HG03103 (cell line): ENCODE results near the gene EMID1.
"Not testable (repeated sequence)": the region's sequence is repeated elsewhere in the genome, so short reads cannot be mapped to it uniquely, and the experiment has no call there.

Experiments used
- ATAC-seq: cut with Tn5 transposase; IDR thresholded peaks from one replicate; pipeline ENCODE4 v1.9.1; 2021; ENCODE audit warnings: low read depth; ENCODE audit not compliant: unreplicated experiment

EMID1 gene

DNA sequence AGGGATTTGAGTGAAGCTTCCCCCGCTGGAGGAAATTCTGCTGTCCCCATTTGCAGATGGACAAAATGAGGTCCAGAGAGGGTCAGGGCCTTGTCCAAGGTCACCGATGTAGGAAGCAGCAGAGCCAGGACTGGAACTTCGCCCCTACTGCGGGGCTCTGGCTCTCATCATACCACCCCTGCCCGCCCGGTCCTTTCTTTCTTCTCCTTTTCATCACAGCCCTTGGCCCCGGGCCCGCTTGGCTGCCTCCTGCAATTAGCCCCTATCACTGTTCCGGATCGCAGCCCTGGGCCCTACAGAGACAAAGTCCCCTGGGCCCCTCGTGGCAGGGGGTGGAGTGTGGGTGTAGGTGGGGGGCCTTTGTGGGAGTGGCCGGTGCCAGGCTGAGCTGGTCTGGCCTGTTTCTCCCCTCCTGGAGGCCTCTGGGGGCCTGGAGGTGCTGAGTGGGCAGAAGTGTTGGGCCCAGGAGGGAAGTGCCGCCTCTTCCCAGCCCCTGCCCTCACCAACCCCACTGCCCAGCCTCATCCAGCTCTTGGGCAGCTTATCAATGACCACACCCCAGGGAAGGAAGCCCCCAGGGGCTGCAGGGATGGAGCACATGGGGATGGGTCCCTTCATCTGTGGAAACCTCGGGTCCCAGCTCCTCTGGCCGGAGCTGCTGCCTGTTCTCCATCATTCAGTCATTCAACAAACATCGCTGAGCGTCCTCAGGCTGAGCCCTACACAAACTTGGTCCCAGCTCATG, 3.4 kb downstream of the EMID1 start:
- ATAC-seq: no peak

DNA sequence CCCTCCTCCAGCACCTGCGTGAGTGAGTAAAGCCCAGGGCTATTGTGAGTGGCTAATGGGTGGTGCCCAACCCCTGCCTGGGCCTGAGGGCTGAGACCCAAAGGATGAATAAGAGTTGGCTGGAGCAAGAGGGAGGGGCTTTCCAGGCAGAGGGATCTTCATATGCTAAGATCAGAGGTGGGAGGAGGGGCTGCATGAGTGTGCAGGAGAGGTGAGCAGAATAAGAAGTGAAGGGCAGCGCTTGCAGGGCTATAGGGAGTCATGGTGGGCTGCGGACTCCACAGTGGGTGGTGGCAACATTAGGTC, 3.9 kb downstream of the EMID1 start:
- no peak for ATAC-seq

DNA sequence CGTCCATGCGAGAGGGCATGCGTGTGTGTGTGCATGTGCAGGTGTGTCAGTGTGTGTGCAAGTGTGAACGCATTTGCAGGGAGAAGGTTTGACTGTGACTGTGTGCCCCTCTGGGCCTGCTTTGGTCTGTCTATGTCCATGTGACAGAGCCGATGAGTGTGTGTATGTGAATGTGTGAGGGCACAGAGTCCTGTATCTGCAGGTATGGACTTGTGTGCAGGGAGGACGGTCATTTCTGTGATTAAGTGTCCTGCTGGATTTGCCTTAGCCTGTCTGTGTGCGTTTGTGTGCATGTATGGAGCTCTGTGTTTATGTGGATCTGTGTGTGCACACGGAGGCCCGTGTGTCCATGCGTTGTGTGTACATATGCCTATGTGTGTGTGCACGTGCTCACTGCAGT, 5.4 kb downstream of the EMID1 start:
- no peak for ATAC-seq

DNA sequence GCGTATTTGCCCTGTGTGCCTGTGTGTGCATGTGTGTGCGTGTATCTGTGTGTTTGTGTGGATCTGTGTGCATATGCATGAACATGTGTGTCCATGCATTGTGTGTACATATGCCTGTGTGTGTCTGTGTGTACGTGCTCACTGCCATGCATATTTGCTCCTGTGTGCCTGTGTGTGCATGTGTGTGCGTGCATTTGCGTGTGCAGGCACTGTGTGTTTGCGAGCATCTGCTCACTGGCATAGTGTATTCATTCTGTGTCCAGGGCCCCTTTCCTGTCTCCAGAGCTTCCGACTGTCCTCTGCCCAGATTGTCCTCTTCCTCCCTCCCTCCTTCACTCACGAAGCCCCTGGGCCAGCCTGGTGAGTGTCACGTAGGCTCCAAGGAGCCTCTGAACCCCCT, 5.8 kb downstream of the EMID1 start:
- no peak for ATAC-seq

DNA sequence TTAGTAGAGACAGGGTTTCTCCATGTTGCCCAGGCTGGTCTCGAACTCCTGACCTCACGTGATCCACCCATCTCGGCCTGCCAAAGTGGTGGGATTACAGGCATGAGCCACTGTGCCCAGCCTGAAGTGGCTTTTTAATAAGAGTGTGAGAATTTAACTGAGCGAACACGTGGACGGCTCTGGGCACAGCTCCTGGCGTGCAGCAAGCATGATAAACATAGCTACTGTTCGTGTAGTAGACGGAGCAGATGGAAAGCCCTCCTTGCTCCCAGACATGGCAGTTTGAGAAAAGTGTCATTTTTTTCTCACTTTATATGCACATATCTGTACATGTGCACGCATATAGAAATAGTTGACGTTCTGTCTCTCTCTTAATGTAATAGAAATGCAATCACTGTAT, 7.0 kb downstream of the EMID1 start:
- ATAC-seq: no peak

DNA sequence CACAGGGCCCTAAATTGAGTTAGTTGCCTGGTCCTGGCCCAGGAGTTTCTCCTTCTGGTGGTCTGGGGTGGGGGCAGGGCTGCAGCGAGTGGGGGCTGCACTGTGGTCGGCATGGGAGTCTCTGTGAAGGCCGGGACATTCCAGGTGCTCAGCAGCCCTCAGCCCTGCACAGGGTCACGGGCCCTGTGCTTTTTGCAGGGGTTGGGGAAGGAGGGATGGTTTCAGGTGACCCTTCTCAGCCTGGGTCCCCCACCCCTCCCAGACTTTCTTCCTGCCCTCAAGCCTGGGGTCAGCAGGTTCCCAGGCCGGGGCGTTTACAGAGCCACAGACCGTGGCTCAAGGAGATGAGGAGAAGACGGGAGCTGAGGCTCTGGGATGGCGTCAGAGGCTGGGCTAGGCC, 7.8 kb downstream of the EMID1 start:
- ATAC-seq: no peak

DNA sequence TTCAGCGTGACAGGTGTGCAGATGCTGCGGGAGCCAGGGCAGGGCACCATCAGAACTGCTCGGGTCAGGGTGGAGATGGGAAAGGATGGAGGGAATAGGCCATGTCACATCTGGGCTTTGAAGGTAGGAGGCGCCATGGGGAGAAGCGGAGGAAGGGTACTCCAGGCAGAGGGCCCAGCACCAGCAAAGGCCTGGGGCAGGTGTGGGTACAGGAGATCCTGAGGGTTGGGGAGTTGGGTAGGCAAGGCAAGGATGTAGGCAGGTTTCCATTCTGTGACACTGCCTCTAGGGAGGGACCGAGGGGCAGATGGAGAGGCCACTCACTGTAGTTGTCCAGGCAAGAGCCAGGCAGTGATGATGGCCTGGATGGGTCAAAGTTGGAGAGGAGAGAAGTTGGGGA, 8.5 kb downstream of the EMID1 start:
- ATAC-seq: no peak

DNA sequence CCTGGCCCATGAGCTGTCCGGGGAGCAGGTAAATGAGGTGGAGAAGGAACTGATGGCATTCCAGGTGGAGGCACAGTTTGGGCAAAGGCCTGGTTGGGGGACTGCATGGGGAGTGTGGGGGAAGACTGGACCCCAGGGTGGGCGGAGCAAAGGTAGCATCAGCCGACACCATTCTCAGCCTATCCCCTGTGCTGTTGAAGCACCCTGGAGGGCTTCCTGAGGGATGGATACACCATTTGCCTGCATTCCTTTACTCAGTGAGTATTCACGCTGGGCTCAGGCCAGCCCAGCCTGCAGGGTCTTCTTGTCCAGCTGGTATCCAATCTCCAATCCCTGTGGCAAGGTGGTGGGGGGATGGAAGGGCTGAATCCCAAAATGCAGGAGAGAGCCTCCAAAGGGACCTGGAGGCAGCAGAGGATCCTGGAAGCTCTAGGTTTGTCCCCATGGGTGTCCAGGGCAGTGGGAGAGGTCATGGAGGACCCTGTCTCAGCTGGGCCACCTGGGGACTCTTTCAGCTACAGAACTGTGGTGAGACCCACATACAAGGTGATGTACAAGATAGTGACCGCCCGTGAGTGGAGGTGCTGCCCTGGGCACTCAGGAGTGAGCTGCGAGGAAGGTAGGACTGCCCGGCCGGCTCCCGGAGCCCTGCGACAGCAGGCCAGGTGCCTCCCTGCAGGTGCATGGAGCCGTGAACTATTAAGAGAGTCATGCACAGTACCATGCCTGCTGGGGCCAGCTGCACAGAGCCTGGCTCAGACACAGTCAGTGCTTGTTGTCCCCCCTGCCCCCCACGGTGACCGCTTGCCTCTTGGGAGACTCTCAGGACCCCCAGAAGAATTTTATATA, 9.5 kb downstream of the EMID1 start:
- no peak for ATAC-seq

DNA sequence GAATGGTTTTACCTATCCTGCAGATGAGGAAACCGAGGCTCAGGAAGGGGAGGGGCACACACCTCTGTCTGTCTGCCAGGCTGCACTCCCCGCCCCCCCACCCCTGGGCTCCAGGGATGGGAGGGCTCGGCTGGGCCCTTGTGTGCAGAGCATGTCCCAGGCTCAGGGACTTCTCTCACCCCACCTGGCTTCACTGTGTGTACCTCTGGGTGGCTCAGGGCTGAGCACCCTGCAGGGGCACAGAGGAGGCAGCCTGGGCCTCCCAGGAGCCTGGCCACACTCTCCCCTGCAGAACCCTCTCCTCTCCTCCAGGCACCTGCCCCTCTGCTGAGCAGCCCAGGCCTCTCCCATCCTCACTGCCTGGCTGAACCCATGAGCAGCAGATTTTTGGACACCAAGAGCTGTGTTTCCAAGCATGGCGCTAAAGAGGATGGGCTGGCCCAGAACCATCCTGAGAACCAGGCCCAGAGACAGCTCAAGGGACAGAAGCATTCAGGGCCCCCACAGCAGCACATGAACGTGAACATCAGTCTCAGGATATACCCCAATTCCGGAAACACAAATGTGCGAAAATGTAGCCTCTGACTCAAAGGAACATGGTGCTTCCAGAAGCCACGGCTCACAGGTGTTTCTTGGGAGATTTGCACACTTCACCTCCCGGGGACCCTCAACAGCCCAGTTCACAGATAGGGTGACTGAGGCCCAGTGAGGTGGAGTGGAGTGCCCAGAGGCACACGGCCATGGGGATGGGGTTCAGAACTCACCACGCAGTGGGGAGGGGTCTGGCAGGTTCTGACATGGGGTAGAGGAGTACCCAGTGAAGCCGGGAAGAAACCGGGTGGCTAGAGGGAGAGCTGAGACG, 10.5 kb downstream of the EMID1 start:
- ATAC-seq: no peak

DNA sequence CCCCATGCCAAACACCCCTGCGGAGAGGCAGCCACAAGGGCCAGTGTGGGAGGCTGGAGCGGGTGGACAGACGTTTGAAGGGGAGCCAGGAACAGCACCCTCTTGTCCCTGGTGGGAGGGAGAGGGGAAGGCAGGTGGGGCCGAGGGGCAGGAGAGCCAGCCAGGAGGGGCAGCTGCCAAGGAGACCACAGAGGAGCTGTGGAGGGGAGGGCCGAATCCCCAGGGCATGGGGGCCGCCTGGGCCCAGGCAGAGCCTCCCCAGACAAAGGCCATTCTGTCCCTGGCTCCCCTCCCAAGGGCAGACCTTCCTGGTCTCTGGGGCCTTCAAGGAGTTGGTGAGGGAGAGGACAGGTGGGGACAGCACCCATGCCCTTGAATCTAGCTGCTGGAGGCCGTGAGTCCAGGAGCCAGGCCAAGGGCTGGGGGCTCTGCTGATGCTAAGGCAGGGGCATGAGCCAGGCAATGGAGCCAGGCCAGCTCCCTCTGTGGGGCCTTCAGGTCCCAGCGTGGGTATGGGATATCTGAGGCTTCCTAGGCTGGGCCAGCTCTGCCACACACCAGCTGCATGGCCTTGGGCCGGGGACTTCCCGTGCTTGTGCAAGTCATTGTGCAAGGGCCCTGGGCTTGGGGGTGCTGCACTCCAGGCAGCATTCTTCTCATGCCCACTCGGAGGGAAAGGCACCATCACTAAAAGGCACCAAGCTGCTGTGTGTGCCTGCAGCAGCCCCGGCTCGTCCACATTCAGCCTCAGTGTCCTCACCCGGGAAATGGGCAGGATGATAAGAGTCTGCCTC, 11.4 kb downstream of the EMID1 start:
- ATAC-seq: no peak

DNA sequence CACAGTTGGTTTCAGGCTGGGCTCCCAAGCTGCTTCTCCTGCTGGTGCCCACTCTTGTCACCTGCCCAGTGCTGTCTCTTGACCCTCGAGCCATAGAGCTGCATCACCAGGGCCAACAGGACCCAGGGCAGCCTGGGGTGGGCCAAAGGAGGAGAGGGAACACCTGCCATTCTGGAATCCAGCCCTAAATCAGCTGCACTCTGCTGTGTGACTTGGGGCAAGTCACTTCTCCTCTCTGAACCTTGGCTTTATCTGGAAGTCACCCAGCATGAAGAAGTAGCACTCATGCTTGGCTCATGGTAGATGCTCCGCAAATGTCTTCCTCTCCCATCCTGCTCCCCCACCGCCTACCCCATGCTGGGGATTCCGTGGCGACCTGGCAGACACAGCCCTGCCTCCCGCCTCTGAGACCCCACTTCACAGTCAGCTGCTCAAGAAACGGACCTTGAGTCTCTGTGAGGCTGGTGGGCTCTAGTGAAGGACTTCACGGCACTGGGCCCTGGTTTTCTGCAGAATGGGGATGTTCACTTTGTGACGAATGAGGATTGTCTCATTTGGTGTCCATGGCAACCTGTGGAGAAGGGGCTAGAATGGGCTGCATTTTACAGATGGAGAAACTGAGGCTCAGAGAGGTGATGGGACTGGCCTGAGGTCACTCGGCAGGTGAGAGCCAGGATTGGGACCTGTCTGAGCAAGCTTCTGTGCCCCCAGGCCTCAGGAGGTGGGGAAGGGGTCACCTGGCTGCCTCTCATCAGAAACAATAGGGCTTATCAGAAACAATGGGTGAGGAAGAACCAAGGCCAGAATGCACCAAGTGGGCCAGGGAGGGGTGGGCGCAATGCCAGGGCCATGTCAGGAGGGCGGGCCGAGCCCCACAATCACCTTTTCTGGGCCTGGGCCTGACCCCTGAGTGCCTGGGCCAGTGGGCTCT, 12.4 kb downstream of the EMID1 start:
- no peak for ATAC-seq

DNA sequence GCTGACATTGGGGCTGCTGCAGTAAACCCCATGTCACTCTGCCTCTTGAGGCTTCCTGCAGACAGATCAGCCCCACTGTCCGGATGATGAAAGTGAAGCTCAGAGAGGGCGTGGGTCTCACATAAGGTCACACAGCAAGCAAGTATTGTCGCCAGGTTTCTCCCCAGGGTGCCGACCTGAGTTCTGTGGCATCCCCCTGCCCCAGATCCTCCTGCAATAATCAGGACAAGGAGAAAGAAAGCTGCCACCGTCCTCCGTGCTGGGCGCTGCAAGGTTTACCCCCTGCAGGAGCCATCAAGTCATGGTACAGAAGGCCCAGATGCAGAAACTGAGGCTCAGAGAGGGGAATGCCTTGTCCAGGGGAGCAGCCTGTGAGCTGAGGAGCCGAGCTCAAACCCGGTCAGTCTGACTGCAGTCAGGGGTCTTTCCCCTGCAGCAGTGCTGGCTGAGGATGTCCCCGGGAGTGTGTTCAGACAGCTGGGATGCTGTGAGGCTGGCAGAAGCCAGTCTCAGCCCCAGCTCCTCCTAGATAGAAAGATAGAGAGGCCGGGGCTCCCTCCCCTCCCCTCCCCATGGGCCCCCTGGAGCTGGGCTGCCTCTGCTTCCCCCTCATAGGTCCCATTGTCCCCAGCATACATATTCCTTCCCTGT, 13.2 kb downstream of the EMID1 start:
- ATAC-seq: no peak

DNA sequence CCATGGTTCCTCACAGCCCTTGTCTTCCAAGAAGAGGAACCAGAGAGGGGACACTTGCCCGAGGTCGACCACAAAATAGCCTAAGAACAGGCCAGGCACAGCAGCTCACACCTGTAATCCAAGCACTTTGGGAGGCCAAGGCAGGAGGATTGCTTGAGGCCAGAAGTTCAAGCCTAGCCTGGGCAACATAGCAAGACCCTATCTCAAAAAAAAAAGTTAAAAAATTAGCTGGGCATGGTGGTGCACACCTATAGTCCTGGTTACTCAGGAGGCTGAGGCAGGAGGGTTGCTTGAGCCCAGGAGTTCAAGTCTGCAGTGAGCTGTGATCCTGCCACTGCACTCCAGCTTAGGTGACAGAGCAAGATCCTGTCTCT, 13.7 kb downstream of the EMID1 start:
- ATAC-seq: not testable (repeated sequence)

DNA sequence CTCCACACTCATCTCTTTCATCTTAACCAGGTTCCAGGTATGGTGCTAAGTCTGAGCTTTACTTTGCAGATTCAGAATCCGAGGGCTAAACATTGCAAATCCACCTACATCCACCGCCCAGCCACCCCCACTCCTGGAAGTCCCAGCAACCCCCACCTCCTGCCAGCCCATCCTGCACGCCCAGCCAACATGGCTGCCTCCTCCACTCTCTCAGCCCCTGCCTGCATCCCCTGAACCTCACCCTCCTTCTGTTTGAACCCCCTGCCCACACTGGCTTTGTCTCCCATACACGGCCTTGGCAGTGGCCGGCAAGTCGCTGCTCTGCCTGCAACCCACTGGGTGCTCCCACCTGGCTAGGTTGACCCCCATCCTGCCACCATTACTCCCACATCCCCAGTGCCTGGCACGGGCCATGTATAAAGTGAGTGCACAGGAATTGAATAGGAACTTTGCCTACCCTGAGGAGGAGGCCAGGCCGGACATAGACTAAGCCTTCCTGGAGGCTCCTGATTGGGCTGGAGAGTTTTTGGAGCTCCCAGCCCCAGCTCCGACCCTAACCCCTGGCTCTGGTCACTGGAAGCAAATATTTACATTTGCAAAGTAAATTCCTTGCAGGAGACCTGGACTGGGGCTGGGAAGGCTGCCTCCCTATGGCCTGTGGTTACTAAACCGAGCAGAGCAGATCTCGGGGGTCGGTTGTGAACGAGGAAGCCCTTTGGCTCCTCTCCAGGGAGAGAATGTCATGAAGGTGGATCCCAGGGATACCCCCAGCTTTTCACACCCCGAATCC, 14.4 kb downstream of the EMID1 start:
- no peak for ATAC-seq

DNA sequence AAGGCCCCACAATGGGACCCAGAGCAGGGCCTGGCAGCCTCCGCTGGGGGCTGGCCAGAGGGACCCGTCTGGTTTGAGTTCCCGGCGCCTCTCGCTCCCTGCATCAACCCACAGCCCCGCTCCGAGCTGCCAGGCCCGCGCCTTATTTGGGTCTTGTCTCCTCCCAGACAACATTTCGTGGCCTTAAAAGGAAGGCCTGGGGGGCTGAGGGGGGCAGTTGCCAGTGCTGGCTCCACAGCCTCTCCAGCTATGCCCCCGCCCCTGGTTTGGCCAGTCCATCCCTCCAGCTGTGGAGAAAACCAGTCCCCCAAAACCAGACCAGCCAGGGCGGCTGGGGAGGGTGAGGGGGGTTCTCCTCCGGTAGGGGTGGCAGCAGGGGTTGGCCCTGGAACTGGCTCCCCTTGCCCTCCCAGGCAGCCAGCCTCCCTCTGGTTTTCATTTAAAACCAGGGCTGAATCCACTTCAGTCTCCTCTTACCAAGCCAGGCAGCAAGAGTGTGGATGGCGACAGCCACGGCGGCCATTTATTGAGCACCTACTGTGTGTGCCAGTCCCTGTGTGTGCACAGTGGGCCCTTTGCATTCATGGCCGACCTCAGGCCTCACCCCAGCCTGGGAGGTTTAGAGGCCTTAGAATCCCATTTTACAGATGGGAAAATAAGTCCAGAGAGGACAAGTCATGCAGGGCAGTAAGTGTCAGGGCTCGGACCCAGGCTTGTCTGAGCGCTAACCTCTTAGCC, 18.6 kb downstream of the EMID1 start:
- no peak for ATAC-seq

DNA sequence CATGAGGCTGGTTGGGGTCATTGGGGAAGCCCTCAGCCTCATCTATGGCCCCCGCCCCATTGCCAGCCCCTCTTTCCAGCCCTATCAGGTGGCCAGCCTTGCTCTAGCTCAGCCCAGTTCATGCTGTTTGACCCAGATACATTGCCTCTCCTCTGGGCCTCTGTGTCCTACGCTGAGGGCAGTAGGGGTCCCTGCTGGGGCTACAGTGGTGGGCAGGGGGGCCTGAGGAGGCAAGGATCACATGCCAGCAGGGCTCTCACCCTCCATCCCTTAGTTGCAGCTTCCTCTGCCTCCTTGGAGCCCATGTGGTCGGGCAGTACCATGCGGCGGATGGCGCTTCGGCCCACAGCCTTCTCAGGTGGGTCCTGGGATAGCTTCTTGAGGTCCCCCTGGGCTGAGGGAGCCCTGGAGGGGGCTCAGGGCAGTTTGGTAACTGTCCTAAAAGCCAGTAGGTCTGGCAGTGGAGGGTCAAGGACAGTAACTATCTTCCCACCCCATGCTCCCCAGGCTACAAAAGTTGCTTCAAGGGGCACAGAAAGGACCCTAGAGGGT, 19.2 kb downstream of the EMID1 start:
- no peak for ATAC-seq

DNA sequence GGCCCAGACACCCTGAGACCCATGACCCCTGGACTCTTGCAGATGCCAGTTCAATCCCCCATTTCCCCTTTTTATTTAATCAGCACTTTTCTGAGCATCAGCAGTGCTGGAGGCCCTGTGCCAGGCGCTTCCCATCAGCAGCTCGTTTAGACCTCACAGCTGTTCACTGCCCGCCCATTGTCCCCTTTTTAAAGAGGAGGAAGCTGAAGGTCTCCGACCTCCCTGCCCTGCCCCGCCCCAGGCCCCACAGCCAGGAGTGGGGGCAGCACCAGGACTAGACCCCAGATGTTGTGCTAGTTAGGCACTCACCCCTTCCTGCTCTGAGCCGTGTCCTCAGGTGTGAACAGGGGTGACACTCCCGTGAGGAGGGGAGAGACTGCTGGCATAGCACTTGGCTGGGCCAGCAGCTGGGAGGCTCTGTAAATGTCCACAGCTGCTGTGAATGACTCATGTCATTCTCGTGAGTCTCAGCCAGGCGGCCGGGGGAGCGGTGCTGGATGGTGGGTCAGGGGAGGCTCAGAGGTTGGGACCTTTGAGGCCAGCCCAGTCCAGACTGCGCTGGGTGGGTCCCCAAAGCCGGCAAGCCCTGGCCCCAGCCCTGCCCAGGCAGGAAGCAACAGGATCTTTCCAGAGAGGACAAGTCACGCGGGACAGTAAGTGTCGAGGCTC, 19.9 kb downstream of the EMID1 start:
- ATAC-seq: no peak
